Skin of body (tissue), 3 donors: ENCODE measurements around the gene TSC1. TPM values are rescaled to one million over a fixed set of nuclear protein-coding genes. Genes with fewer than 3 reads are reported as not detected.

ENCODE experiments used
- DNase-seq: peaks from one replicate; lab custom pipeline; 2025; lab: John Stamatoyannopoulos, UW
- small RNA-seq: library from RNA; depleted of rRNA; stranded (forward); fragments of <200 nt; gene quantifications from one replicate; pipeline ENCODE3, GENCODE V24; 2014; ENCODE audit warnings: low replicate concordance
- total RNA-seq: library from RNA; depleted of rRNA; stranded (reverse); fragments of >200 nt; gene quantifications from one replicate; pipeline ENCODE4 v1.2.3, GENCODE V29; 2014

Gene TSC1
- total RNA-seq, 1 donor from 2014 or later: 38.6 TPM

DNA sequence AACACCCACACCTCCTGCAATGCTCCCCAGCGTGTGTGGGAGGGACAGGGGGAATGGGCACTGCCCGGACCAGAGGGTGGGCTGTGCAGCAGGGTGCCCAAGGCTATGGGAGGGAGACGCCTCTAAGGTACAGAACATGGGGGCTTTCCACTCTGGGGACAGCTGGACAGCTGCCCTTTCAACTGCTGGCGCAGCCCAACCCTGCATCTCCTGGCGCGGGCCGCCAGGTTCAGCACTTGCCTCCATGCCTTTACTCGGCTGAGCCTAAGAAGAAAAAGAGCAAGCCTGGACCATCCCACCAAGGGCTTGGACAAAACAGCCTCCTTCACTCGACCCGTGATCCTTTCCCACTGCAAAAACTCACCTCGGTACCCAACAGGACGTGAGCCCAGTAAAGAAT is 81.3 kb downstream of the TSC1 start:
- DNase-seq: no peak

DNA sequence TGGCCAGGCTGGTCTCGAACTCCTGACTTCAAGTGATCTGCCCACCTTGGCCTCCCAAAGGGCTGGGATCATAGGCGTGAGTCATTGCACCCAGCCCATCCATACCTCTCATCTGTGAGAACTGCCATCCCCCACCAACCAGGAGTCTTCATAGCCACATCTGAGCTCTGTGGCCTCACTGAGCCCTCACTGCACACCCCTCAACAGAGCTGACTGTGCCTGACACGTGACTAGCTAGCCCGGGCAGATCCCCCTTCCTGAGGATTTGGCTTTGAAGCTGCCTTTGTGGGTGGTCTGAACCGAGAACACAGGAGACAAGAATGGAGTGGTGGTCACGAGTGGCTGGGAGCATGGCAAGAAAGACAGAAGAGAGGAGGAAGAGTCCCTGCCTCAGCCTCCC is 81.9 kb downstream of the TSC1 start:
- DNase-seq: no peak

DNA sequence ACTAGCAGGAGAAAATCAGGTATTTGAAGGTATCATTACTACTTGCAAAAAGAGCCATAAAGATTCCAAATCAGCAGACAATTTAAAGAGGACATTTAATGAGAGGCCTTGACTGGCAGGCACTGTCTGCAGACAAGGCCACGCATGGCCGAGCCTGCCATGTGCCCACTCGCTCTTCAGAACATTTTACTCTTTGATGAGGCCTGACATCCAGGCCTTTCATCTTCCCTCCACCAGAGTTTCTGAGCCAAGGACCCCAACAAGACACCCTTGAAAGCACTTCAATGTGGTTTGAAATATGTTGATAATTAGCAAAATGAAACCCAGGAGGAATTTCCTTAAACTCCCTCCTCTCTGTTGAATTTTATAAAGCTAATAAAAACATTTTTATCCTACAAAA is 82.8 kb downstream of the TSC1 start:
- DNase-seq: no peak

DNA sequence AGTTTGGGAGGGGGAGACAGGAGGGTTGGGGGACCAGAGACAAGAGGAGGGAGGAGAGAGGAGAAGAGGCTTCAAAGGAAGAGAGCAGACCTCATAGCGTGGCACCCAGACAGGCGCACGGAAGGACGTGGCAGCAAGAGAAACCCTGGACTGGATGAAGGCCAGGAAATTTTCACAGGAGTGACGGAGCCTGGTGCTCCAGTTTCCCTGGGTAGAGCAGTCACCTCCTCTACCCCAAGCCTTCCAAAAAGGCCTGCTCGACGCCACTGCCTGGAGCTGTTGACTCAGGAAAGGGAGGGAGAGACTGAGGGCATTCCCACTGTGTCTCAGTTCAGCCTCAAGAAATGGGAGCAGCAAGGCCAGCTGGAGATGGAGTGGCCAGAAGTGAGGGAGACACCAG is 85.7 kb downstream of the TSC1 start:
- no peak for DNase-seq

DNA sequence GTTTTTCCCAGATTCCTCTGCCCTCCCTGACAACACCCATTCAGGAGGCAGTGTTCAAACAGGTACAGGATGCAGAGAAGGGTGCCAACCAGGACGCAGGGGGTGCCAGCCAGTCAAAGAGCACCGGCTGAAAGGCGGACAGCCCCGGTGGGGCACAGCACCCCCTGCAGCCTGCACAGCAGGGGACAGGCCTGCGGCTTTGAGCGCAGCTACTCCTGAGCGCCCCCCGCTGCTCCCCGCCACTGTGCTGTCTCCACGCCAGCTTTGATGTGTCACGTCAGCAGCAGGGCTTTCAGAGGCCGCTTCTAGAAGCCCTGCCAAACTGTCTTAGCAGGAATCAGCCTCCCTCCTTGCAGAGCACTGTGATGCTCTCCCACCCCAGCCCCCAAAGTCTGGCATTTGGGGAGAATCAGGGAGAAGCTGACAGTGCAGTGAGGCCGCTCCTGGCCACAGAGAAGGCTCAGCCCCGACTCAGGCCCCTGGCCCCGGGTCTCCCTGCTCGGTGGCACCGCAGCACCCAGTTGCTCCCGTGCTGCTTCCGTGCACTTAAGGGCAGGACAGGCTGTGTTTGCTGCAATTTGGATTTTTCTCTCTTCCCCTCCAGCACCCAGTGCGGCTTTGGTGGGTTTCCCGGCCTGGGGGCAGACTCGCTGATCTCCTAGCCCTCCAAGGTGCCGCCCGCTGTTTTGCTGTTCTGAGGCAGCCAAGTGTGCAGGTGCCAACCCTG is 86.6 kb downstream of the TSC1 start:
- DNase-seq: no peak

DNA sequence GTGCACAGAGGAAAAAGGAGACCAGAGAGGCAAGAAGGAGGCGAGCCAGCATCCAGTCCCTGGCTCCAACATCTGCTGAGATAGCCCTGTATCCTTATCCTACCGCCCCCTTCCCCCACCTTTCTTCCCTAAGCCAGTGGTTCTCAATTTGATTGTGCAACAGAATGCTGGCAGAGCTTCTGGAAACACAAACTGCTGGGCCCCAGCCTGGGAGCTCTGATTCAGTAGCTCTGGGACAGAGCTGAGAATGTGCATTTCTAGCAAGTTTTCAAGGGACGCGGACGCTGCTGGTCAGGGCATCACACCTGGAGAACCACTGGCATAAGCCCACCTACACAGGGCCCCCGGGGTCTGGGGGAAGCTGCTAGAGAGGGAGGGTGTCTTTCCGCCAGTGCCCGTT is 87.4 kb downstream of the TSC1 start:
- DNase-seq: peak; percentile 58

DNA sequence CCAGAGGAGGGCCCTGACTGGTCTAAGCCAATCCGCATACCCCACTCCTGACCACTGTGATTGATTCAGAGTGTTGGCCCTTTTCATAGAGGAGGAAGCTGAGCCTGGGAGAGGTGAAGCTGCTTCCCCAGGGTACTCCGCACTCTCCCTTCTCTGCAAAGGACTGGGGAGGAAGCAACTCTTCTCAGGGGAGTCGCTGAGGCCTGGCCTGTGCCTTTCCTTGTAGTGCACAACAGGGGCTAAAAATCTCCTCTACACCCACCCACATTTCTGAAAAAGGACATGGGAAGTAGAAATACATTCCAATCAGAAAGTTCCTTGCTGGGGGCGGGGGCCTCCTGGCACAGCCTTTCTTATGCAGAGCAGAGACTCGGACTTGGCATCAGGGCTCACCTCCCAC is 88.5 kb downstream of the TSC1 start:
- no peak for DNase-seq

DNA sequence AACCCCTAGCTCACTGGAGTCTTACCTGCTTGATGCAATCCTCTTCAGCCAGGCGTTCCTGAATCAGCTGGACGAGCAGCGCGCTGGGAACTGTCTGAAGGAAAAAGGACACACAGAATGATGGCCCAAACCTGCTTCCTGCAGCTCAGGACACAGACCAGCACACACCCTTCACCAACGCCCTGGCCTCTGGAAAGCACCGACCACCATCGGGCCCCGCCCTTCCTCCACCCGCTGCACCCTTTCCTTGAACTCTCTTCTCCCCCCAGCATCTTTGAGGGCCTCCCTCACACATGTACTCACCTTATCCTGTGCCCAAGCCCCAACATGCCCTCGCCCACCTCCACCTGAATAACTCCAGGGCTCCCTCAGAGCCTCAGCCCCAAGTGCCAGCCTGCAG is 89.6 kb downstream of the TSC1 start:
- DNase-seq: no peak

DNA sequence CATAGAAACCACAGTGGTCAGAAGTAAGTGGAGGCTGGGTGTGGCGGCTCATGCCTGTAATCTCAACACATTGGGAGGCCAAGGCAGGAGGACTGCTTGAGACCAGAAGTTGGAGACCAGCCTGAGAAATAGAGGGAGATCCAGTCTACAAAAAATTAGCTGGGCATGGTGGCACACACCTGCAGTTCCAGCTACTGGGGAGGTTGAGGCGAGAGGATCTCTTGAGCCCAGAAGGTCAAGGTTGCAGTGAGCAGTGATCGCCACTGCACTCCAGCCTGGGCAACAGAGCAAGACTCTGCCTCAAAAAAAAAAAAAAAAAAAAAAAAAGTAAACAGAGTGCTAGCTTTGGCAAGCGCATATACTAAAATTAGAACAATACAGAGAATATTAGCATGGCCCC is 90.9 kb downstream of the TSC1 start:
- no peak for DNase-seq

DNA sequence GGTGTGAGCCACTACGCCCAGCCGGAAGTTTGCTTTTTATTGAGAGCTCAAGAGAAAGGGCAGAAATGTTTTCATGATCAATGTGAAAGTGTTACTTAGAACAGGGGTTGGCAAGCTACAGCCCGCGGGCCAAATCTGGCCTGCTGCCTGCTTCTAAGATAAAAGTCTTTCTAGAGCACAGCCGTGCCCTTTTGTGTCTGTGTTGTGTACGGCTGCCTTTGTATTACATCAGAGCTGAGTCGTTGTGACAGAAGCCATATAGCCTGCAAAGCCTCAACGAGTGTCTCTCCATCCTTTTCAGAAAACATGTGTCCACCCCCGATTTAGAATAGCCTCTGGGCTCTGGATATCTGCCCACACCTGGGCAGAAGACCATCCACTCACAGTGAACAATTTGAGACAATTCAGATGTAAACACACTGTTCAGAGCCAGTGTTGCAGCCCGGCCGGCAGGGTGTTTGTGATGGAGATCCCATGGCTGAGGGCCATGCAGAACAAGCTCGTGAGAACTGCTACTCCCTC is 95.2 kb downstream of the TSC1 start:
- no peak for DNase-seq

DNA sequence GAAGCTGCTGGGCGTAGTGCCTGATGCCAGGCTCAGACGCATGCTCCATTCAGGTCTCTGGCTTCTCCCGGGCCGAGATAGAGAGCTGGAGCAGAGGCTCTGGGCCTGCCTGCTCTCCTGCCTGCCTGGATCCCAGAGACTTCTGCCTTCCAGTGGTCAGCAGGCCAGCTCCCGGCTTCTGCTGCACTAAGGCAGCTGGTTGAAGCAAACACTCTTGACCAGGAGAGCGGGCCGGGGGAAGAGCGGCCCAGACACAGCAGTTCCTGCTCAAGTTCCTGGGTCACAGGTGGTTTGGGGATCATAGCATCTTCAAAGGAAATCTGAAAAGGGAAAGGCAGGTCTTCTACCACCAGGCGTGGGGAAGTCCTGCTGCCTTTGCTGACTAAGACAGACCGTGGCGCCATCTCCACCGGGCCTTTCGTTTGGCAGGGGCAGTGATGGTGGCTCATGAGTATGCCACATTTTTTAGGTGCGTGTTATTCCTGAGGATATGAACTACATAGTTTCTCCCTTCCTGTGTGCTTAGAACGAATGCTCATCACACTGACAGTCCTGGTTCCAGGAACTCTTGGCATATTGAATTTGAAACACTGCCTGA is 97.4 kb downstream of the TSC1 start:
- no peak for DNase-seq

DNA sequence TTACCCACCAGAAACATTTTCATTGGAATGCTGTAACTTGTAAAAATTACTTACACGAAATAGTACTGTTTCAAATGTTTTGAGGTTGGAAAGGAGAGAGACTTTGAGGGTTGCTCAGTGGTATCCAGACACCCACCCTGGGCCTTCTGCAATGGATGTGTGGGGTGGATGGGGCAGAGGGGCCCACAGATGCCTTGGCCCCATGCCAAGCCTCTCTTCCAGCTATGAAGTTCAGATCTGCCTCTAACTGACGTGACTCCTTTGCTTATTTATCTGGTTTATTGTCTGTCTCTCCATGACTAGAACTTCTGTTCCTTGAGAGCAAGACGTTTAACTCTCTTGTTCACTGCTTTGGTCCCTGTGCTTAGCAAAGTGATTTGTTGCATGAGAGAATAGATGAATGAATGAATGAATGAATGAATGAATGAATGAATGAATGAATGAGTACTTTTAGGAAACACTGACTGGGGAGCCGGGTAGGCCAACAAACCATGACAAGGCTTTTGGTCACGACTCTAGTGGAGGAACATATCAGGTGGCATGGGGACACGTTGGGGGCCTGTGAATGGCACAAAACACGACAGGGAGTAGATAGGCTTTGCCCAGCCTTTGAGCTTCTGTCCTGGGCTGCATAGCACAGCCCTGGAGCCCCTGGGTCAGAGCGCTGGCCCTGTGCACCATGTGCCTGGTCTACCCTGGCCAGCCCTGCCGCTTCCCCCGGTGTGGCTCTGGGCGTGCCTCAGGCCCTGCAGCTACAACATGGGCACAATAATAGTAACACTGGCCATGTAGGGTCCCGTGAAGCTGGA is 98.1 kb downstream of the TSC1 start:
- no peak for DNase-seq

DNA sequence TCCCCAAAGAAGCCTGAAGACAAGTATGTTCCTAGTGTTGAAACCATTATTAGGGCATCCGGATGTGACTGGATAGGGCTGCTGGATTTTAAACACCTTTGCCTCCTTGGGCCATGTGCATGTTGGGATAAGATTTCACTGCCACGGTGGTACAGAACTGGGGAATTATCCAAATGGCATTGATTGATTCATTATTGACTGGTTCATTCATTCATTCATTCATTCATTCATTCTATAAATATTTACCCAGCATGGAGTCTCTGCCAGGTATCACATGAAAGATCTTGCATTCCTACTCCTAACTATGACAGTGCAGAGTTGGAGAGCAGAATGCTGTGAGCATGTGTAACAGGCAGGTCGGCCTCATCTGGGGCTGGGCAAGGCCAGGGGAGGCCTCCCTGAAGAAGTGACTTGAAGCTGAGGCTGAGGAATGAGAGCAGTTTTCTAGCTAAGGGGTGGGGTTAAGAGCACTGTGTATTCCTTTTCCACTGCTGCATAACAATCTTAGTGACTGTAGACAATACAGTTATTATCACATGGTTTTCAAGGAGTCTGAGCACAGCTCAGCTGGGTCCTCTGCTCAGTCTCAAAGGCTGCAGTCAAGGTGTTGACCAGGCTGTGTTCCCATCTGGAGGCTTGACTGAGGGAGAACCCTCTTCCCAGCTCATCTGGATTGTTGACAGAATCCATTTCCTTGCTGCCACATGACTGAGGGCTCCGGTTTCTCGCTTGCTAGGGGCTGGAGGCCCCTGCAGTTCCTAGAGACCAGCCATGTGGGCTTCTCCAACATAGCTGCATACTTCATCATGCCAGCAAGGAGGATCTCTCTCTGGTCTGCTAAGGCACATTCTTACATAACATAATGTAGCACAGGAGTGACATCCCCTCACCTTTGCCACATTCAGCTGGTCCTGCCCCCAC is 102.0 kb downstream of the TSC1 start:
- no peak for DNase-seq

Small RNA genes lying within 50 kb of the gene (small RNA-seq; reads per million reads assigned to genes)
- gene AL593851.1: not detected
- gene MIR548AW: 0.12 reads per million
- not detected for gene RNU7-21P

Other genes starting within 250 kb of the TSC1 start
- gene AK8, start 66.3 kb downstream of the TSC1 start, total RNA-seq: 1.1 TPM
- 2.1 TPM for gene SPACA9, start 65.7 kb downstream of the TSC1 start, total RNA-seq
- 0.59 TPM for gene GFI1B, start 34.1 kb upstream of the TSC1 start, total RNA-seq
- gene GTF3C5, start 86.4 kb upstream of the TSC1 start, total RNA-seq: 25.7 TPM
- 0.79 TPM for gene CEL, start 117.4 kb upstream of the TSC1 start, total RNA-seq
- 47.4 TPM for gene RALGDS, start 176.6 kb upstream of the TSC1 start, total RNA-seq
- 3.4 TPM for gene GBGT1, start 219.3 kb upstream of the TSC1 start, total RNA-seq